K562 (cell line): Measurements from ENCODE around the gene VILL. TPM values are rescaled to one million over a fixed set of nuclear protein-coding genes. Genes with fewer than 3 reads are reported as not detected.

Experiments used
- ATAC-seq: fragments of 200-7000 bp; cut with Tn5 transposase; 3 replicates; pipeline ENCODE4 v1.9.1; 2020; ENCODE audit warnings: moderate library complexity
- BruUV-seq: library from RNA; stranded (reverse); fragments of 400-500 nt; replicated peaks from 2 replicates; lab custom pipeline; 2021; lab: Mats Ljungman, UMichigan
- CTCF ChIA-PET: fragments of 300-600 bp; formaldehyde crosslinking; extraction: SDS; loops from one replicate; lab custom pipeline; 2021; ENCODE audit warnings: low intra/inter-chr PET ratio; lab: Yijun Ruan, JAX
- POLR2A ChIA-PET: fragments of 300-600, 350-650 bp; sonication (Branson Sonifier 250); formaldehyde crosslinking; extraction: SDS; loops from one replicate; lab custom pipeline; 2021; ENCODE audit warnings: antibody characterized with exemption, inconsistent platforms; lab: Yijun Ruan, JAX
- DNase-seq, 4 experiments: peaks; one replicate each; pipeline versions ENCODE4 v3.0.0 to v3.0.0-alpha.2; 2011 to 2018; ENCODE audit warnings: low spot score in 3 of 4, mixed read lengths in 3 of 4; ENCODE audit errors: extremely low read depth in 1 of 4
- FAIRE-seq: peaks from 2 replicates; lab custom pipeline; 2011; peaks lifted over from hg19 to GRCh38; lab: Jason Lieb, UNC
- H2AFZ ChIP-seq: 2 replicates; pipeline ENCODE4 v1.6.0; 2011; ENCODE audit warnings: low read depth, low read length, control low read depth, inconsistent platforms
- H3K27ac ChIP-seq: fragments of 200-600 bp; 3 replicates; pipeline ENCODE4 v1.8.0; 2011; ENCODE audit warnings: low read depth, mild to moderate bottlenecking, control low read depth, inconsistent platforms, low read length, moderate library complexity, mixed read lengths; ENCODE audit errors: extremely low read depth
- H3K27me3 ChIP-seq, 2 experiments: fragments of 300-600 bp in 1 of 2; 2 replicates in 1 of 2; 3 replicates in 1 of 2; pipeline versions ENCODE4 v1.6.0 to v1.8.0; 2011; ENCODE audit warnings: inconsistent platforms in 2 of 2, low read length in 2 of 2, mild to moderate bottlenecking in 1 of 2, mixed read lengths in 1 of 2, moderate library complexity in 1 of 2; ENCODE audit not compliant: control insufficient read depth in 2 of 2, insufficient read depth in 2 of 2
- H3K36me3 ChIP-seq: fragments of 300-600 bp; 3 replicates; pipeline ENCODE4 v1.8.0; 2011; ENCODE audit warnings: mild to moderate bottlenecking, low read length, inconsistent platforms; ENCODE audit not compliant: control insufficient read depth, insufficient read depth
- H3K4me1 ChIP-seq, 2 experiments: fragments of 200-600 bp in 1 of 2; replicated peaks in 1 of 2; 2 replicates in 1 of 2; 3 replicates in 1 of 2; pipeline versions ENCODE4 v1.5.1 to v1.8.0; 2011; ENCODE audit warnings: inconsistent platforms in 2 of 2, low read length in 2 of 2, mild to moderate bottlenecking in 1 of 2, mixed read lengths in 1 of 2, moderate library complexity in 1 of 2; ENCODE audit not compliant: control insufficient read depth in 2 of 2, insufficient read depth in 2 of 2
- H3K4me2 ChIP-seq: 2 replicates; pipeline ENCODE4 v1.6.1; 2011; ENCODE audit warnings: low read length, control low read depth, inconsistent platforms, mixed read lengths; ENCODE audit not compliant: insufficient read depth
- H3K4me3 ChIP-seq: fragments of 200-600 bp; sonication (generic), shearing (Covaris generic); 2 replicates; pipeline ENCODE4 v1.5.1; 2016; ENCODE audit warnings: control low read depth, inconsistent platforms
- H3K79me2 ChIP-seq: fragments of 200-600 bp; 3 replicates; pipeline ENCODE4 v1.8.0; 2011; ENCODE audit warnings: low read length, inconsistent platforms; ENCODE audit not compliant: control insufficient read depth, insufficient read depth
- H3K9ac ChIP-seq, 2 experiments: 2 replicates each; pipeline versions ENCODE4 v1.6.0 to v1.6.1; 2011; ENCODE audit warnings: low read depth in 2 of 2, low read length in 2 of 2, control low read depth in 1 of 2, inconsistent platforms in 1 of 2, mild to moderate bottlenecking in 1 of 2, mixed read lengths in 1 of 2; ENCODE audit not compliant: insufficient read depth in 1 of 2
- H3K9me1 ChIP-seq: one replicate; pipeline ENCODE4 v1.6.0; 2011; ENCODE audit warnings: inconsistent platforms, mild to moderate bottlenecking, low read length, moderate library complexity; ENCODE audit not compliant: control insufficient read depth, insufficient read depth
- H3K9me3 ChIP-seq: replicated peaks from 2 replicates; pipeline ENCODE4 v1.5.1; 2011; ENCODE audit warnings: low read depth, low read length, inconsistent platforms; ENCODE audit not compliant: control insufficient read depth, insufficient read depth
- H4K20me1 ChIP-seq: replicated peaks from 2 replicates; pipeline ENCODE4 v1.6.1; 2011; ENCODE audit warnings: low read length, inconsistent platforms, mixed read lengths; ENCODE audit not compliant: control insufficient read depth, insufficient read depth
- MECOM ChIP-seq: fragments of 250-450 bp; sonication (Bioruptor Pico); IDR thresholded peaks from 2 replicates; pipeline ENCODE4 v1.8.0; 2022; ENCODE audit warnings: inconsistent platforms
- MLX ChIP-seq, 2 experiments: fragments of 450-650 bp in 1 of 2; sonication (generic) in 1 of 2; formaldehyde crosslinking; conservative IDR thresholded peaks; 2 replicates each; pipeline versions ENCODE4 v1.4.0 to v1.8.1; 2020 to 2022; ENCODE audit warnings: mild to moderate bottlenecking in 1 of 2, missing genetic modification reagents in 1 of 2
- POLR2AphosphoS5 ChIP-seq: IDR thresholded peaks from 2 replicates; pipeline ENCODE4 v1.6.1; 2011; ENCODE audit warnings: mild to moderate bottlenecking, low read depth, low read length, moderate library complexity; ENCODE audit not compliant: control insufficient read depth, insufficient read depth
- POLR2G ChIP-seq: fragments of 200-400 bp; formaldehyde crosslinking; IDR thresholded peaks from 2 replicates; pipeline ENCODE4 v1.6.1; 2017; ENCODE audit warnings: low read depth, mild to moderate bottlenecking, antibody characterized with exemption, low read length, moderate library complexity
- TAF15 ChIP-seq: fragments of 200-400 bp; formaldehyde crosslinking; IDR thresholded peaks from 2 replicates; pipeline ENCODE4 v1.6.1; 2017; ENCODE audit warnings: mild to moderate bottlenecking, low read depth, low read length, moderate library complexity
- THAP7 ChIP-seq: fragments of 250-450 bp; sonication (Bioruptor Pico); IDR thresholded peaks from 2 replicates; pipeline ENCODE4 v1.5.0; 2021
- XRCC3 ChIP-seq: fragments of 450-650 bp; IDR thresholded peaks from 2 replicates; pipeline ENCODE4 v1.6.1; 2017; ENCODE audit warnings: mild to moderate bottlenecking, moderate library complexity
- ZNF24 ChIP-seq: fragments of 450-650 bp; IDR thresholded peaks from 2 replicates; pipeline ENCODE4 v1.6.1; 2016
- ZNF407 ChIP-seq: fragments of 450-650 bp; IDR thresholded peaks from 2 replicates; pipeline ENCODE4 v1.6.1; 2016; ENCODE audit warnings: low read depth
- ZNF79 ChIP-seq: fragments of 250-450 bp; sonication (Bioruptor Pico); IDR thresholded peaks from 2 replicates; pipeline ENCODE4 v1.4.0; 2020; ENCODE audit warnings: low read depth, mild to moderate bottlenecking, moderate library complexity
- WGBS: fragments of 100-300 bp; shearing (Covaris generic); methylation state at CpG from one replicate; pipeline ENCODE4 v1.1.6; 2016; ENCODE audit warnings: low coverage, mixed read lengths; ENCODE audit not compliant: insufficient coverage; ENCODE audit errors: missing lambda C conversion rate; 5-methylcytosine and 5-hydroxymethylcytosine counted together
- in situ Hi-C: fragments of 300-500 bp; cut with MboI; formaldehyde crosslinking; loops from 4 replicates; pipeline ENCODE4 v1.15.0; 2018; ENCODE audit warnings: inconsistent platforms, mixed read lengths
- intact Hi-C: fragments of 100-400 bp; cut with micrococcal nuclease; formaldehyde crosslinking; loops from 2 replicates; pipeline ENCODE4 v1.14.2; 2022
- polyA plus RNA-seq, 8 experiments: library from polyadenylated mRNA; depleted of rRNA in 4 of 8; stranded (reverse) in 5 of 8; unstranded in 3 of 8; fragments of >200 nt; fragmentation: Nextera tagmentation in 2 of 8; fragmentation: Illumina TruSeq in 1 of 8; extraction: Ambion mirVana in 2 of 8; extraction: Trizol in 1 of 8; gene quantifications; 2 replicates each; pipeline versions ENCODE4 v1.2.1 to v1.2.3, GENCODE V29; 2011 to 2014; ENCODE audit warnings: inconsistent platforms in 1 of 8, missing spikeins in 1 of 8
- total RNA-seq, 7 experiments: library from RNA; depleted of rRNA in 6 of 7; stranded (reverse); fragments of >200 nt in 6 of 7; fragmentation: Illumina TruSeq in 2 of 7; extraction: Trizol in 2 of 7; gene quantifications; 2 replicates each; pipeline versions ENCODE4 v1.2.1 to v1.2.3, GENCODE V29; 2011 to 2021; ENCODE audit warnings: low replicate concordance in 1 of 7

Gene VILL
- total and polyA plus RNA-seq, 9 of the 15 experiments (the other 6 are each of a cell fraction or from before 2014, with no cell fraction given): 0.11 to 16.0 (median 8.8) TPM

- intact Hi-C loops (no loop called here), in situ Hi-C loops (no loop called here)
- Histone ChIP-seq H3K9me3 (no peaks in the 10 kb centered on the region), H3K27me3 (no peaks in the 10 kb centered on the region), H3K36me3 (peaks cover 79% of the 10 kb centered on the region; the same call in 2 of the 3 replicates), H3K9ac (peak overlapping the region in 1 of 2 experiments; percentile 64; a peak in 2 of 4 replicates), H3K79me2 (no peaks in the 10 kb centered on the region), H3K4me3 (no peak overlapping the region), H2AFZ (no peak overlapping the region), H4K20me1 (peaks cover 14% of the 10 kb centered on the region), H3K4me1 (peaks cover 6 to 54% of the 10 kb centered on the region in 2 experiments; a peak in 4 of 5 replicates), H3K9me1 (peaks cover 6% of the 10 kb centered on the region), H3K27ac (no peak overlapping the region), H3K4me2 (no peak overlapping the region)
- WGBS: 72% methylated on average over 15 of the region's 15 CpGs
- DNase-seq (peak in 1 of 4 experiments; percentile 40), FAIRE-seq (no peak), ATAC-seq (no peak)
- BruUV-seq: no TSS peak
- ChIA-PET CTCF (interaction anchor here (1.2 to 5.0 kb wide), 3 partner anchors 29 to 474 kb away, joined by 3 to 62 read pairs (median 9); partner anchors contain the start of gene DLEC1), POLR2A (interaction anchor here (0.9 to 1.7 kb wide), 3 partner anchors 11 to 64 kb away, joined by 3 to 6 read pairs (median 4); no protein-coding TSS in a partner anchor)
- no peak for TF ChIP-seq TAF15
- no peak for TF ChIP-seq XRCC3
- no peak for TF ChIP-seq THAP7 (CRISPR knock-in tag)
- TF ChIP-seq ZNF79 (CRISPR knock-in tag): no peak
- TF ChIP-seq ZNF24: no peak
- no peak for TF ChIP-seq ZNF407
- peak; percentile 30 for TF ChIP-seq POLR2G
- 0 out of 2 replicates have a peak, but pooled peaks have one; percentile 18 for TF ChIP-seq POLR2AphosphoS5
- no peak for TF ChIP-seq MLX (CRISPR knock-in tag; conservative IDR thresholded peaks at IDR 0.05)
- no peak for TF ChIP-seq MECOM (CRISPR knock-in tag)
Measured at GRCh38 chr3:38005076-38006020, 14.8 kb downstream of the VILL start.
